Heart right ventricle (tissue), 16 donors: ENCODE results near the gene FAM174B. TPM values are rescaled to one million over a fixed set of nuclear protein-coding genes. Genes with fewer than 3 reads are reported as not detected.

Source experiments
- ATAC-seq, 8 donors: fragments of 200-7000 bp; cut with Tn5 transposase; one replicate each; pipeline ENCODE4 v1.9.1; 2020; ENCODE audit warnings: mild to moderate bottlenecking in 8 of 8, moderate library complexity in 8 of 8, moderate number of reproducible peaks in 1 of 8
- DNase-seq, 2 donors: peaks; one replicate each; pipeline ENCODE4 v3.0.0-alpha.2; 2020
- H3K27ac ChIP-seq, 10 donors: fragments of 200-600 bp; sonication (generic) in 2 of 10; one replicate each; pipeline versions ENCODE4 v1.5.0 to v1.8.0; 2020 to 2022; ENCODE audit warnings: mild to moderate bottlenecking in 3 of 10
- H3K27me3 ChIP-seq, 7 donors: fragments of 200-600 bp; one replicate each; pipeline ENCODE4 v1.8.0; 2021 to 2022; ENCODE audit warnings: mild to moderate bottlenecking in 2 of 7
- H3K36me3 ChIP-seq, 9 donors: fragments of 200-600 bp; sonication (generic) in 1 of 9; one replicate each; pipeline versions ENCODE4 v1.5.0 to v1.8.0; 2020 to 2022; ENCODE audit warnings: mild to moderate bottlenecking in 2 of 9
- H3K4me1 ChIP-seq, 9 donors: fragments of 200-600 bp; sonication (generic) in 1 of 9; one replicate each; pipeline versions ENCODE4 v1.5.0 to v1.8.0; 2020 to 2022; ENCODE audit warnings: mild to moderate bottlenecking in 4 of 9
- H3K4me3 ChIP-seq, 10 donors: fragments of 200-600 bp; sonication (generic) in 2 of 10; one replicate each; pipeline versions ENCODE4 v1.5.0 to v1.8.0; 2020 to 2022; ENCODE audit warnings: mild to moderate bottlenecking in 7 of 10, moderate library complexity in 2 of 10
- H3K9me3 ChIP-seq, 11 donors: fragments of 200-600 bp in 10 of 11; sonication (generic) in 2 of 11; one replicate each; pipeline versions ENCODE4 v1.5.0 to v1.8.0; 2013 to 2022; ENCODE audit warnings: mild to moderate bottlenecking in 2 of 11, control low read depth in 1 of 11, moderate library complexity in 1 of 11
- WGBS, 2 donors: extraction: QIAGEN DNeasy Blood & Tissue Kit; methylation state at CpG; one replicate each; pipeline ENCODE4 v1.1.7; 2013; ENCODE audit warnings: inconsistent platforms in 1 of 2; 5-methylcytosine and 5-hydroxymethylcytosine counted together
- intact Hi-C, 10 donors: fragments of 100-400 bp; cut with DNase I; formaldehyde crosslinking; loops; one replicate each; pipeline versions ENCODE4 v1.11.1 to v1.14.2; 2022
- polyA plus RNA-seq, 2 donors: library from polyadenylated mRNA; stranded (reverse); fragments of 200-250 nt; gene quantifications; one replicate each; pipeline ENCODE4 v1.2.3, GENCODE V29; 2013
- total RNA-seq, 10 donors: library from RNA; stranded (reverse); fragmentation: NEBNext Ultra II Directional in 3 of 10; extraction: Animal tissue kit (Norgen Biotek cat#: 25700) in 3 of 10; gene quantifications; one replicate each; pipeline versions ENCODE4 v1.2.1 to v1.2.4, GENCODE V29; 2021 to 2023
- TF ChIP-seq, protein P1 (sequence below), 9 donors: fragments of 200-600 bp; sonication (generic) in 2 of 9; IDR thresholded peaks; one replicate each; pipeline versions ENCODE4 v1.5.0 to v1.8.0; 2021 to 2022; ENCODE audit warnings: antibody characterized with exemption in 9 of 9, mild to moderate bottlenecking in 5 of 9, moderate library complexity in 1 of 9
- donor health status: Arrhythmogenic right ventricular cardiomyopathy.
- donor health status: ischemic (EF 13 %, LVEDD 7.1; RV severe dilation, severe dysfunction).
- donor health status: healthy with polysubstance abuse.
- donor health status: DM: no; HTN: yes; CAD: no.
- donor health status: DM: no; HTN: no; CAD: no.
- donor health status: ischemic (EF 25% LVEDD 6.9; RV normal size, moderate dysfunction).
- donor health status: ischemic (EF 25% LVEDD 5.7; RV mildly dilated, moderate dysfunction).
- donor health status: healthy.
- donor health status: DM: yes; HTN: yes; CAD: no.
- donor health status: Ischemic cardiomyopathy.
- donor health status: ischemic (EF 35%, LVEDD 5.7; RV mildly dilated, moderate dysfunction).
- donor health status: nonischemic (EF 11% LVEDD 7.7; RV severe dilation, severe dysfunction).
- donor health status: DM: yes; HTN: yes; CAD: no.
- donor health status: PGD.
- donor health status: ischemic (EF 29% LVEDD 5.4; RV normal size, mild dysfunction).
- donor health status: nonischemic (EF 23%, LVEDD 6.1; RV moderate dilation, normal function).

FAM174B gene
- total and polyA plus RNA-seq, 12 donors: 6.1 to 16.9 (median 10.8) TPM

DNA sequence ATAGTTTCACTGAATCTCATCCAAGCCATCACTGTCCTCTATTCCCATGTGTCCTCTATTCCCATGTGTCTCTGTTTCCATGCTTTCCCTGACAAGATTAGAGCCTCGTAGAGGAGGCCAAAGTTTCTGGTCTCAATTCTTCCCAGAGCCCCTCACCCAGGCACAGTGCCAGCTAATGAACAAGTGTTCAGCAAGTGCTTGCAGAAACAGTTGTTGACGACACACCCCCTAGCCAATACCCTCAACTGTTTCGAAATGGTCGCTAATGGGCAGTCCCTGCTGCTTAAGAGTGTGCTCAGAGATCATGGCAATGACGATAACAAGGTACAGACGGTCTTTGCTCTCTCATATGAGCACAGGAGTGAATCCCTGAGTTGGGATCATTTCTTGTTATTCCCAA is 73.4 kb downstream of the FAM174B start:
- DNase-seq (no peak), ATAC-seq (no peak)
- Histone ChIP-seq H3K4me3 (no peak overlapping the region), H3K27me3 (peaks cover 0 to 7% (median 0%) of the 10 kb centered on the region in 7 donors), H3K27ac (no peak overlapping the region), H3K4me1 (peaks cover 0 to 5% (median 0%) of the 10 kb centered on the region in 9 donors), H3K36me3 (no peaks in the 10 kb centered on the region), H3K9me3 (no peaks in the 10 kb centered on the region)
- WGBS, 2 donors: 77 to 85% methylated on average over 6 of the region's 6 CpGs
- TF ChIP-seq, protein P1, sequence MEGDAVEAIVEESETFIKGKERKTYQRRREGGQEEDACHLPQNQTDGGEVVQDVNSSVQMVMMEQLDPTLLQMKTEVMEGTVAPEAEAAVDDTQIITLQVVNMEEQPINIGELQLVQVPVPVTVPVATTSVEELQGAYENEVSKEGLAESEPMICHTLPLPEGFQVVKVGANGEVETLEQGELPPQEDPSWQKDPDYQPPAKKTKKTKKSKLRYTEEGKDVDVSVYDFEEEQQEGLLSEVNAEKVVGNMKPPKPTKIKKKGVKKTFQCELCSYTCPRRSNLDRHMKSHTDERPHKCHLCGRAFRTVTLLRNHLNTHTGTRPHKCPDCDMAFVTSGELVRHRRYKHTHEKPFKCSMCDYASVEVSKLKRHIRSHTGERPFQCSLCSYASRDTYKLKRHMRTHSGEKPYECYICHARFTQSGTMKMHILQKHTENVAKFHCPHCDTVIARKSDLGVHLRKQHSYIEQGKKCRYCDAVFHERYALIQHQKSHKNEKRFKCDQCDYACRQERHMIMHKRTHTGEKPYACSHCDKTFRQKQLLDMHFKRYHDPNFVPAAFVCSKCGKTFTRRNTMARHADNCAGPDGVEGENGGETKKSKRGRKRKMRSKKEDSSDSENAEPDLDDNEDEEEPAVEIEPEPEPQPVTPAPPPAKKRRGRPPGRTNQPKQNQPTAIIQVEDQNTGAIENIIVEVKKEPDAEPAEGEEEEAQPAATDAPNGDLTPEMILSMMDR (IDR thresholded peaks at IDR 0.05): no peak
- intact Hi-C loops: no loop called here

GRCh38 chr15:92580933-92581445 is 74.6 kb downstream of the FAM174B start:
- WGBS, 2 donors: 95 to 97% methylated on average over 7 of the region's 7 CpGs
- DNase-seq: no peak
- TF ChIP-seq, protein P1 (IDR thresholded peaks at IDR 0.05): no peak
- Histone ChIP-seq H3K4me3 (no peak overlapping the region), H3K27ac (no peak overlapping the region), H3K9me3 (no peaks in the 10 kb centered on the region), H3K36me3 (no peaks in the 10 kb centered on the region), H3K4me1 (peaks cover 0 to 5% (median 0%) of the 10 kb centered on the region in 9 donors), H3K27me3 (peaks cover 0 to 7% (median 0%) of the 10 kb centered on the region in 7 donors)
- ATAC-seq: no peak
- intact Hi-C loops: no loop called here

DNA sequence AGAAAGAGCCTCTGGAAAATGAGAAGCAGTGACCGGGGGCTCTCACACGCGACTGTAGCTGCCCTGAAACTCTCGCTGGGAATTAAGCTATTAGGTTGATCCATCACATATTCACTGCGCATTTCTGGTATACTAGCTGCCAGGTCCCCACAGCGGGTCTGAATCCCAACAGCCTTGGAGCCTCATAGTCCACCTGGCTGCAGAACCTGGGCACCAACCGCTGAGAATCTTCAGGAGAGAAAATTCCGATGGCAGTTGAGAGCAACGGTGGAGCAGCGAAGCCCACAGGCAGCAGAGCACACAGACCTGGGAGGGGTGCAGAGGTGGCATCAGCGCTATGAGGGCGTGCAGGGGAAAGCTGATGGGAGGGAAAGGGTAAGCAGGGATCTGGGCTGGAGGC is 75.1 kb downstream of the FAM174B start:
- no peak for ATAC-seq
- Histone ChIP-seq H3K4me3 (no peak overlapping the region), H3K4me1 (peaks cover 0 to 5% (median 0%) of the 10 kb centered on the region in 9 donors), H3K27me3 (peaks cover 0 to 7% (median 0%) of the 10 kb centered on the region in 7 donors), H3K36me3 (no peaks in the 10 kb centered on the region), H3K9me3 (no peaks in the 10 kb centered on the region), H3K27ac (no peak overlapping the region)
- WGBS, 2 donors: 94 to 95% methylated on average over 12 of the region's 12 CpGs
- DNase-seq: no peak
- intact Hi-C loops: no loop called here
- TF ChIP-seq, protein P1 (IDR thresholded peaks at IDR 0.05): no peak

DNA sequence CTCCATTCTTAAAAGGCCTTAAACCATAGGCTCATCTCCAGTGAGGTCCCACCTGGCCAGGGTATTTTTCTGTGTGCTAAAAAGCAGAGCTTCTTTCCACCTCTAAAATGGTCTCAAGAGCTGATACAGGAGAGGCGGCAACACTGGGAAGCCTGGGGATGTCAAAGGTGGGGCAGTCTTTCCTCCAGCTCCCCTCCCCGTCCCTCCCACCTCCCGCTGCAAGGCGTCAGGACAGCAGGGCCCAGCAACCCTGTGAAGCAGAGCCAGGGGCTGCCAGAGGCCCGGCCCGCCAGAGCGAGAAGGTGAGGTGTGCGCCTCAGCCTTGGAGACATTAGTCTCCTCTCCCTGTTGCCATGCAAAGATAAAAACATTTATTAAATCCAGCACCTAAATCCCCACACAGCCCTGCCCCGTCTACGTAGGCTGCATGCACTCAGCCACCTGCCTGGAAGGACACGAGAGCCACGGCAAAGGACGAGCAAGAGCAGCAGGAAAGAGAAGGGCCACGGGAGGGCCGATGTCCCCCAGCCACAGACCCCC is 75.6 kb downstream of the FAM174B start:
- Histone ChIP-seq H3K4me3 (no peak overlapping the region), H3K4me1 (peaks cover 0 to 5% (median 0%) of the 10 kb centered on the region in 9 donors), H3K27ac (no peak overlapping the region), H3K27me3 (peaks cover 0 to 7% (median 0%) of the 10 kb centered on the region in 7 donors), H3K9me3 (no peaks in the 10 kb centered on the region), H3K36me3 (no peaks in the 10 kb centered on the region)
- 95 to 96% methylated on average over 15 of the region's 15 CpGs for WGBS, 2 donors
- ATAC-seq (no peak), DNase-seq (no peak)
- TF ChIP-seq, protein P1 (IDR thresholded peaks at IDR 0.05): no peak
- intact Hi-C loops: no loop called here
